K562 (cell line): Measurements from ENCODE around the gene SGCG.

Experiments
- CREB3 ChIP-seq: fragments of 450-650 bp; conservative IDR thresholded peaks from 2 replicates; pipeline ENCODE4 v1.6.1; 2016; ENCODE audit warnings: missing genetic modification characterization, low read depth, mild to moderate bottlenecking, missing compliant biosample characterization, moderate library complexity
- GABPA ChIP-seq: fragments of 200-800 bp; sonication (Bioruptor generic); conservative IDR thresholded peaks from 2 replicates; pipeline ENCODE4 v1.6.1; 2016; ENCODE audit warnings: low read depth, missing genetic modification characterization, missing compliant biosample characterization
- RHOXF2B ChIP-seq: fragments of 250-450 bp; sonication (Bioruptor Pico); conservative IDR thresholded peaks from 2 replicates; pipeline ENCODE4 v1.5.1; 2021
- ZFP30 ChIP-seq: fragments of 250-450 bp; sonication (Bioruptor Pico); IDR thresholded peaks from 2 replicates; pipeline ENCODE4 v1.8.0; 2022; ENCODE audit warnings: moderate library complexity, mild to moderate bottlenecking, inconsistent platforms, borderline replicate concordance
- ZNF253 ChIP-seq: fragments of 250-450 bp; sonication (Bioruptor Pico); conservative IDR thresholded peaks from 2 replicates; pipeline ENCODE4 v1.6.1; 2021; ENCODE audit warnings: mild to moderate bottlenecking
- ZNF512 ChIP-seq: IDR thresholded peaks from 2 replicates; pipeline ENCODE4 v1.6.1; 2016; ENCODE audit warnings: missing genetic modification characterization, missing compliant biosample characterization

- TF ChIP-seq CREB3 (tag): no peak
- TF ChIP-seq RHOXF2B (CRISPR knock-in tag): no peak
- TF ChIP-seq ZNF512: no peak
- TF ChIP-seq ZFP30 (CRISPR knock-in tag): no peak
- TF ChIP-seq ZNF253: no peak
- TF ChIP-seq GABPA (tag): no peak
These were observed 4.9 kb upstream of the SGCG start for GRCh38 chr13:23175920-23176319.
